ENCODE results near the gene MGRN1. TPM values are rescaled to one million over a fixed set of nuclear protein-coding genes. Genes with fewer than 3 reads are reported as not detected.

MGRN1 gene
- total and polyA plus RNA-seq, 4 donors = 29.5 to 112 (median 47.0) TPM

DNA sequence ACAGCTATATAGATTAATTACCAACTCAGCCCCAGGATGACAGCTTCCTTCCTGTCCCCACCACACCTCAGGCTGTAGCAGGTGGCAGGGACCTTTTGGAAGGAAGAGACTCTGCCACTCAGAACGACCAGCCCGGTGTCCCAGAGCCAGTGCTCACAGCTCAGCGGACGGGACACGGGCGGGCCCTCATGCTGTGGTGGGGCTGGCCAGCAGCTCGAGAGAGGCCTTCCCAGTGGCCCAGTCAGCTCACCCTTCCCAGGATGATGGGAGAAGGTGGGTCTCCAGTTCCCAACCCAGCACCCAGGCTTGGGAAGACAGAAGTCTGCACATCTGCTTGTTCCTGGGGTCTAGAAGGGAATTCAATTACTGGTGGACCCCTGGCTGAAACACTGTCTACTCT lies 79.3 kb downstream of the MGRN1 start:
- Histone ChIP-seq H3K27ac (ENCODE audit: low read depth in 1 of 2, low read length in 1 of 2) (no peak overlapping the region), H3K9ac (ENCODE audit: insufficient read depth in 1 of 2, low read length in 2 of 2) (no peak overlapping the region), H3K9me3 (ENCODE audit: control insufficient read depth in 4 of 4, insufficient read depth in 3 of 4, low read length in 3 of 4) (no peaks in the 10 kb centered on the region), H3K27me3 (ENCODE audit: control insufficient read depth in 3 of 3, insufficient read depth in 3 of 3, low read length in 2 of 3) (no peaks in the 10 kb centered on the region), H3K36me3 (ENCODE audit: control insufficient read depth in 4 of 4, insufficient read depth in 4 of 4, low read length in 4 of 4) (peaks cover 13 to 43% (median 16%) of the 10 kb centered on the region in 4 donors), H3K4me3 (no peak overlapping the region), H3K4me1 (ENCODE audit: control insufficient read depth in 5 of 5, insufficient read depth in 5 of 5, low read length in 5 of 5) (no peaks in the 10 kb centered on the region)
- ATAC-seq (ENCODE audit: insufficient read depth, low FRiP score) (no peak), DNase-seq (no peak)
- WGBS, 2 donors = 67 to 78% methylated on average over 7 of the region's 7 CpGs
- no peak for TF ChIP-seq CTCF (IDR thresholded peaks at IDR 0.05; ENCODE audit: control extremely low read depth, extremely low read depth)

DNA sequence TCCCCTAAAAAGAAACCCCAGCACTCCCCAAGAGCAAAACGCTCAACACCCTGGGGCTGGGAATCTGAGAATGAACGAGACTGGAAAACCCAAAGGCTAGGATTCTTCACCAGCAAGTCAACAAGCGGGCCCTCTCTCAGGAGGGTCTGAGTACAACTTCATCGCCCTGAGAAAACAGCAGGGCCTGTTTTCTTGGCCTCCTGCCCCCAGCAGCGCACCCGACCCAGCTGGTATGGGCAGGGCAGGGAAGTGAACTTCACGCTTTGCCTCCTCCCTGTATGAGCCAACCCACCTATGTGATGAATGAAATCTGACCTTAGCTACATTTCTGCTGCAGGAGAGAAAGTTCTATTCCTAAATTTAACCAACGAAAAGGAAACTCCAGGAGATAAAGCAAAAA lies 79.9 kb downstream of the MGRN1 start:
- peaks cover 9 to 39% (median 13%) of the 10 kb centered on the region in 4 donors for H3K36me3 ChIP-seq (ENCODE audit: control insufficient read depth in 4 of 4, insufficient read depth in 4 of 4, low read length in 4 of 4)
- H3K9ac ChIP-seq (ENCODE audit: insufficient read depth in 1 of 2, low read length in 2 of 2) = no peak overlapping the region
- no peaks in the 10 kb centered on the region for H3K27me3 ChIP-seq (ENCODE audit: control insufficient read depth in 3 of 3, insufficient read depth in 3 of 3, low read length in 2 of 3)
- ATAC-seq (ENCODE audit: insufficient read depth, low FRiP score) = no peak
- WGBS, 2 donors = 85 to 89% methylated on average over 8 of the region's 8 CpGs
- TF ChIP-seq CTCF (IDR thresholded peaks at IDR 0.05; ENCODE audit: control extremely low read depth, extremely low read depth) = no peak
- no peaks in the 10 kb centered on the region for H3K9me3 ChIP-seq (ENCODE audit: control insufficient read depth in 4 of 4, insufficient read depth in 3 of 4, low read length in 3 of 4)
- H3K4me1 ChIP-seq (ENCODE audit: control insufficient read depth in 5 of 5, insufficient read depth in 5 of 5, low read length in 5 of 5) = no peaks in the 10 kb centered on the region
- DNase-seq = no peak
- no peak overlapping the region for H3K4me3 ChIP-seq
- no peak overlapping the region for H3K27ac ChIP-seq (ENCODE audit: low read depth in 1 of 2, low read length in 1 of 2)

GRCh38 chr16:4704913-4705312 lies 80.3 kb downstream of the MGRN1 start:
- Histone ChIP-seq H3K9ac (ENCODE audit: insufficient read depth in 1 of 2, low read length in 2 of 2) (no peak overlapping the region), H3K27ac (ENCODE audit: low read depth in 1 of 2, low read length in 1 of 2) (no peak overlapping the region), H3K36me3 (ENCODE audit: control insufficient read depth in 4 of 4, insufficient read depth in 4 of 4, low read length in 4 of 4) (peaks cover 13 to 39% (median 14%) of the 10 kb centered on the region in 4 donors), H3K9me3 (ENCODE audit: control insufficient read depth in 4 of 4, insufficient read depth in 3 of 4, low read length in 3 of 4) (no peaks in the 10 kb centered on the region), H3K4me1 (ENCODE audit: control insufficient read depth in 5 of 5, insufficient read depth in 5 of 5, low read length in 5 of 5) (no peaks in the 10 kb centered on the region), H3K27me3 (ENCODE audit: control insufficient read depth in 3 of 3, insufficient read depth in 3 of 3, low read length in 2 of 3) (no peaks in the 10 kb centered on the region), H3K4me3 (no peak overlapping the region)
- 96 to 98% methylated on average over 14 of the region's 14 CpGs for WGBS, 2 donors
- no peak for TF ChIP-seq CTCF (IDR thresholded peaks at IDR 0.05; ENCODE audit: control extremely low read depth, extremely low read depth)
- ATAC-seq (ENCODE audit: insufficient read depth, low FRiP score) (no peak), DNase-seq (no peak)

- no peak overlapping the region for H3K9ac ChIP-seq (ENCODE audit: insufficient read depth in 1 of 2, low read length in 2 of 2)
- DNase-seq (no peak), ATAC-seq (ENCODE audit: insufficient read depth, low FRiP score) (no peak)
- TF ChIP-seq CTCF (IDR thresholded peaks at IDR 0.05; ENCODE audit: control extremely low read depth, extremely low read depth) = no peak
- no peak overlapping the region for H3K4me3 ChIP-seq
- H3K4me1 ChIP-seq (ENCODE audit: control insufficient read depth in 5 of 5, insufficient read depth in 5 of 5, low read length in 5 of 5) = no peaks in the 10 kb centered on the region
- no peaks in the 10 kb centered on the region for H3K27me3 ChIP-seq (ENCODE audit: control insufficient read depth in 3 of 3, insufficient read depth in 3 of 3, low read length in 2 of 3)
- H3K27ac ChIP-seq (ENCODE audit: low read depth in 1 of 2, low read length in 1 of 2) = no peak overlapping the region
- 89 to 93% methylated on average over 7 of the region's 7 CpGs for WGBS, 2 donors
- no peaks in the 10 kb centered on the region for H3K9me3 ChIP-seq (ENCODE audit: control insufficient read depth in 4 of 4, insufficient read depth in 3 of 4, low read length in 3 of 4)
- H3K36me3 ChIP-seq (ENCODE audit: control insufficient read depth in 4 of 4, insufficient read depth in 4 of 4, low read length in 4 of 4) = peaks cover 5 to 22% (median 10%) of the 10 kb centered on the region in 4 donors
Measured at GRCh38 chr16:4706871-4707270, 82.2 kb downstream of the MGRN1 start.
